DMS79 treated with DMSO at 0.1 percent for 48 hours (cell line): ENCODE data around the gene SALL2.
"Not testable (repeated sequence)": the region's sequence is repeated elsewhere in the genome, so short reads cannot be mapped to it uniquely, and the experiment has no call there.

ENCODE experiments used
- DNase-seq: peaks from one replicate; lab custom pipeline; 2025; lab: John Stamatoyannopoulos, UW

SALL2 gene

GRCh38 chr14:21525962-21526671, at the start of gene SALL2:
Gene SALL2, minus strand, starts transcription at chr14:21526346. Its CDS starts 219 bp downstream, at chr14:21526127.
- DNase-seq = peak; percentile 99

GRCh38 chr14:21575661-21576060, 49.5 kb upstream of the SALL2 start:
- no peak for DNase-seq

- no peak for DNase-seq
These were observed 46.5 kb upstream of the SALL2 start for GRCh38 chr14:21572604-21573003.

- DNase-seq = no peak
These were observed 32.6 kb upstream of the SALL2 start for GRCh38 chr14:21558703-21559170.

GRCh38 chr14:21557084-21557901, 31.1 kb upstream of the SALL2 start:
- DNase-seq = peak; percentile 94

DNA sequence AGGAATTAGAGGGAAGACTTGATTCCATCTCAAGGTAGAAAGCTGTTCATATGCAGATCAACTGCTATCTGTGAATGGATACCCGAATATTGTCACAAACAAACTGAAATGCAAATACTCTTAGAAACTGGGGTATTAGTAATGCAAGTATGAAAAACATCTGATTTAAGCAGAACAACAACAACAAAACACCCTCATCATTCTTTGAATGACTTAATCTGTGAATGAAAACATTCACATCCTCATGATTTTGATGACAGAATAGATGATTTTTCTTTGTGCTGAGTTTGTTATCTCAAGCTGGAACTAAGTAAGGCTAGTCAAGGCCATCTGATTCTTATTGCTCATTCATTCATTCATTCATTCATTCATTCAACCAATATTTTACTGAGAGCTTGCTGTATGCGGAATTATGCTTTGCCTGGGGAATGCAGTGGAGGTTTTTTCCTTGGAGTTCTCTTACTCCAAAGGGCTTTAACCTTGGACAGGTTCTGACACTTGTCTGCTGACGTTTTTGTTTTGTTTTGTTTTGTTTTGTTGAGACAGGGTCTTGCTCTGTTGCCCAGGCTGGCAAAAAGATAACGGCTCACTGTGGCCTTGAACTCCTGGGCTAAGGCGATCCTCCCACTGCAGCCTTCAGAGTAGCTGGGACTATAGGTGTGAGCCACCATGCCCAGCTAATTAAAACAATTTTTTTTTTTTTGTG, 30.4 kb upstream of the SALL2 start:
- DNase-seq = no peak

DNA sequence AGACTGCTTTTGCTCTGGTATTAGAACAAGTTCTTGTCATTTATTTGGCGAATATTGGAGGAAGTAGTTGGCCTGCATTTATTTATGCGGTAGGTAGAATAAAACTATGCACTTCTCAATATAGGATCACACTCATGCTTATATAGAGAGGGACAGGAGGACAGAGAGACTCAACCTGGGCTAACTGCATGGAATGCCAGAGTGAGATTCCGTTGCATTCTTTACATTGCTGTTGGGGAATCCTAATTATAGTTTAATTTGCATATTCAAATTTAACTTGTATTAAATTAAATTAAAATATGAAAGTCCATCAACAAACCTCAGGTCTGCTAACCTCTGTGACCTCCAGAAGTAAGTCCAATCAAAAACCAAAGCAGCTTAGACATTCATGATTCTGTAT, 27.1 kb upstream of the SALL2 start:
- DNase-seq = no peak

GRCh38 chr14:21544588-21544987, 18.4 kb upstream of the SALL2 start:
- DNase-seq = not testable (repeated sequence)

- peak; percentile 79 for DNase-seq
These were observed 17.8 kb upstream of the SALL2 start for GRCh38 chr14:21543963-21544362.

GRCh38 chr14:21543521-21543960, 17.4 kb upstream of the SALL2 start:
- peak; percentile 82 for DNase-seq

- no peak for DNase-seq
These were observed 15.4 kb upstream of the SALL2 start for GRCh38 chr14:21541413-21542074.

GRCh38 chr14:21539189-21539940, 13.2 kb upstream of the SALL2 start:
- no peak for DNase-seq

GRCh38 chr14:21537090-21537424, 10.9 kb upstream of the SALL2 start:
- DNase-seq = no peak

GRCh38 chr14:21536418-21537089, 10.4 kb upstream of the SALL2 start:
- no peak for DNase-seq

- DNase-seq = no peak
These were observed 9.6 kb upstream of the SALL2 start for GRCh38 chr14:21535545-21536417.

GRCh38 chr14:21534576-21534975, 8.4 kb upstream of the SALL2 start:
- no peak for DNase-seq

DNA sequence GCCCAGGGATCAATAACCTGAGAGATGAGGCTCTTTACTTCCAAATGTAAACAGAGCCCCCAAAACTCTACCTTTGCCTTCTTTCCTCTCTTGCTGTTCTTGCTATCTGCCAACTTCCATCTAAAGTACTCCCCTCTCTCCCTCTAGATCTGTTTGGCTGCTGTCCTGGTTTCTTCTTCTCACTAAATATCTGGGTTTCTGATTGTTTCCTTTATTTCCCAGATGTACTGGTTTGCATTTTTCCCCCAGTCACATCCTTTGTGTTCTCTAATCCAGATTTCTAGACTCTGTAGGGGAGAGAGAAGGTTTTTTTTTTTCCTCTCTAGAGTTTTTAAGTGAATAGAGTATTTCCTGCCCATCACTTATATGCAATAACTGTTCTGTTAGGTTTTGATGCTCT, 7.1 kb upstream of the SALL2 start:
- no peak for DNase-seq

DNA sequence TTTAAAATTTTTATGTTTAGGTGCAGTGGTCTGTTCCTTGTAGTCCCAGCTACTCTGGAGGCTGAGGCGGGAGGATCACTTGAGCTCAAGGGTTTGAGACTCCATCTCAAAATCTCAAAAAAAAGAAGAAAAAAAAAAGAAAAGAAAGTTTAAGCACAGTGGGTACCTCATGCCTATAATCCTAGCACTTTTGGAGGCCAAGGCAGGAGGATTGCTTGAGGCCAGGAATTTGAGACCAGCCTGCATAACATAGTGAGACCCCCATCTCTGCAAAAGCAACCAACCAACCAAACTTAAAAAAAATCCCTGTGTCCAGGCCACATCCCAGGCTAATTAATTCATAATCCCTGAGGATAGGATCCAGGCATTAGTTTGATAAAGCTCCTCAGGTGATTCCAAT, 3.4 kb upstream of the SALL2 start:
- DNase-seq = no peak

DNA sequence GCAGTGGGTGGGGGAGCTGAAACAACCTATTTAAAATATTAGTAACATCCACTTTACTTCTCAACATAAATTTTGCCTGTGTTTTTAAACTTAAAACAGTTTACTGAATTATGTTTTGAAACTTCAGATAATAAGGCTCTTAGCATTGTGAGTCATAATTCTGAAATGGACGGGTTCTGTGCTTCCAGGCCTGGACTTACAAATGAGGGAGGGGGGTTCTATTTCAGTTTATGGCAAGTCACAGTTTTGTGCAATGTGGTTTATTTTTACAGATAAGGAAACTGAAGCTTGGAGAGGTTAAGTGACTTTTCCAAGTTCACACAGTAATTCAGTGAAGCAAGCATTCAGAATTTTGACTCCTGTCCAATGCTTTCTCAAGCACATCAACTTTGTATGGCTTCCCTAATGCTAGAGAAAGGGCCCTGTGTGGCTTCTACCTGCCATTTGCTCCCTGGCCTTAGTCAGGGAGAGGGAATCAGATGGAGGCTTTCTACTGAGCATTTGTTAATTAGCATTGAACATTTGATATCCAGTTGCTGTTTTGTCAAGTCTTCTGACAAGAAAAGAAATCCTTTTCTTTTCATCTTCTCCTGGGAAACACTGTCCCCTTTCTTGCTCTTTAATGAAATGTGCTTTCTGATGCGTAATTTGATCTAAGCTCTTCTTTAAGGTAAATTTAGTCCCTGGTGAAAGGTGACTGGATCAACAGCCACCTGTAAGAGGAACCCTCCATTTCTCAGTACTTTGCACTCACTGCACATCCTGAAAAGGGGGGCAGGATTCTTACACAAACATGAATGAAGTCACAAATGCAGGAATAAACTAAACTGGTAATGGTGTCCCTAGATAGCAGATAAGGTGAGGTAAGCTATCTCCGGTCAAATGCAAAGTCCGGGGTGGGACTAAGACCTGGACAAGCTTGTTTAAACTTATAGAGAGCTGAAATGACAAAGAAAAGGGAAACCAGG, 2.5 kb upstream of the SALL2 start:
- peak; percentile 35 for DNase-seq
